Measurements from ENCODE around the gene MBP.
"Not testable (repeated sequence)": the region's sequence is repeated elsewhere in the genome, so short reads cannot be mapped to it uniquely, and the experiment has no call there.

The MBP gene

GRCh38 chr18:76970770-76971559, 161.6 kb downstream of the MBP start:
- DNase-seq (ENCODE audit: low spot score): no peak

DNA sequence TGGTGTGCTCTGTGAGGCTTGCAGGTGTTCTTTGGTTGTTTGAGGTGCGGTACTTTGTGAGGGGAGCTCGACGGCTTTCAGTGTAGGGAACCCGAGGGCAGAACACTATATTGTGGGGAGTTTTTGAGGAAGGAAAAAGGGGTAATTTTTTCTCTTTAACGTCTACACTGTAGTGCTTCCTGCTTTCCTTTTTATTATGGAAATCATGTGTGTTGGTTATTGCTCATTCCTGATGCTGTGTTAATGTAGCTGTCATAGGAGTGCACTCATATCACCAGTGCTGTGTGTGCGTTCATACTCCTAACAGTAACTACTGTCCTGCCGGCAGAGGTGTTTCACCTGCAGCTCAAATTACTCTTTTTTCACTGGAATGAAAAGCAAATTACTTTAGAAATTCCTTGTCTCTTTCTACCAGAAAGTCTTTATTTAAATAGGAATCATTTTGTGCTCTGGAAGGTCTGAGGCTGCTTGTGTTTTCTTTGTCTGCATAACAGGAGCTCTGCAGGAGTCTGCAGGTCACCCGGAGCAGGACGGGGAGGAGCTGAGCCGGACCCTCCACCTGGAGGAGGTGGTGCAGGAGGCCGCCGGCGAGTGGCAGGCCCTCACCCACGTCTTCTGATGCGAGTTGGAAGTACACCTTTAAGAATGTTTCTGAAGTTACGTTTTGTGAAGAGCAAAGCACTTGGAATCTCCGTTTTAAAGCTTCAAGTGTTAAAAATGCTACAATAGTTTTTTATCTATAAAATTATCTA, 164.7 kb downstream of the MBP start:
- DNase-seq (ENCODE audit: low spot score): no peak

- not testable (repeated sequence) for DNase-seq (ENCODE audit: low spot score)
Measured at GRCh38 chr18:76967299-76967698, 165.3 kb downstream of the MBP start.

GRCh38 chr18:76965555-76966151, 166.9 kb downstream of the MBP start:
- DNase-seq (ENCODE audit: low spot score): not testable (repeated sequence)

DNA sequence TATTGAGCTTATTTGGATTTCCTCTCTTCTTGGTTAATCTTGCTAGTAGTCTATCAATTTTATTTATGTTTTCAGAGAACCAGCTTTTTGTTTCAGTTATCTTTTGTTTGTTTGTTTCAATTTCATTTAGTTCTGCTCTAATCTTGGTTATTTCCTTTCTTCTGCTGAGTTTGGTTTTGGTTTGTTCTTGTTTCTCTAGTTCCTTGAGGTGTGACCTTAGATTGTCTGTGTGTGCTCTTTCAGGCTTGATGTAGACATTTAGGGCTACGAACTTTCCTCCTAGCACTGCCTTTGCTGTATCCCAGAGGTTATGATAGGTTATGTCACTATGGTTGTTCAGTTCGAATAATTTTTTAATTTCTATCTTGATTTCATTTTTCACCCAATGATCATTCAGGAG, 168.6 kb downstream of the MBP start:
- no peak for DNase-seq (ENCODE audit: low spot score)

GRCh38 chr18:76962851-76963250, 169.7 kb downstream of the MBP start:
- DNase-seq (ENCODE audit: low spot score): no peak

DNA sequence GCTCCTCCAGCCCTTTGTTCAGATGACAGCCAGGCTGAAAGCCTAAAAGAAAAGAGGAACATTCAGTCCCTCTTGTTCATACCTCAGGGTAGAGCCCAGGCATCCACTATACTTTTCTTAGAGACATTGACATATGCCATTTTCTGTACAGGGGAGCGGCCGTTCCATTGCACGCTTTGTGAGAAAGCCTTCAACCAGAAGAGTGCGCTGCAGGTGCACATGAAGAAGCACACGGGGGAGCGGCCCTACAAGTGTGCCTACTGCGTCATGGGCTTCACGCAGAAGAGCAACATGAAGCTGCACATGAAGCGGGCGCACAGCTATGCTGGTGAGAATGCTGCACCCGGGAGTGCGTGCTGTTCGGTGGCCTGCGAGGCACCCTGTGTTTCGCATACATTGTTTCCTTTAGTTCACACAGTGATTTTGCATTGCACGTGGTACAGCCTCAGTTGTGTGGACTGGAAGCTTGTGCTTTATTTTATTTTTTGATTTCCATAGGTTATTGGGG, 172.0 kb downstream of the MBP start:
- no peak for DNase-seq (ENCODE audit: low spot score)

DNA sequence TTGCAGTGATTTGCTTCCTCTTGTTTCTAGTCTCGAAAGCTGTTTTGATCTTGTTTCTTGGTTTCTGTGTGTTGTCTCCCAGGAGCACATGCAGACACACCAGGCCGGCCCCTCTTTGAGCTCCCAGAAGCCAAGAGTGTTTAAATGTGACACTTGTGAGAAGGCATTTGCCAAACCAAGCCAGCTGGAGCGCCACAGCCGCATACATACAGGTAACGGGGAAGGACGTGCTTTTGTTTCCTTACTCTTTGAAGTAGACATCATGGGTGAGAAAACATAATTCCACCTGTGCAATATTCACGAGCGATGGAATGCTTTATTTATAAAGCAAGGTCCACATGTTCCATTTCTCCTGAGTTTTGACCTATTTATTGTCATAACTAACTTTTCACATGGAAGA, 173.0 kb downstream of the MBP start:
- no peak for DNase-seq (ENCODE audit: low spot score)

GRCh38 chr18:76958692-76959341, 173.8 kb downstream of the MBP start:
- DNase-seq (ENCODE audit: low spot score): no peak

DNA sequence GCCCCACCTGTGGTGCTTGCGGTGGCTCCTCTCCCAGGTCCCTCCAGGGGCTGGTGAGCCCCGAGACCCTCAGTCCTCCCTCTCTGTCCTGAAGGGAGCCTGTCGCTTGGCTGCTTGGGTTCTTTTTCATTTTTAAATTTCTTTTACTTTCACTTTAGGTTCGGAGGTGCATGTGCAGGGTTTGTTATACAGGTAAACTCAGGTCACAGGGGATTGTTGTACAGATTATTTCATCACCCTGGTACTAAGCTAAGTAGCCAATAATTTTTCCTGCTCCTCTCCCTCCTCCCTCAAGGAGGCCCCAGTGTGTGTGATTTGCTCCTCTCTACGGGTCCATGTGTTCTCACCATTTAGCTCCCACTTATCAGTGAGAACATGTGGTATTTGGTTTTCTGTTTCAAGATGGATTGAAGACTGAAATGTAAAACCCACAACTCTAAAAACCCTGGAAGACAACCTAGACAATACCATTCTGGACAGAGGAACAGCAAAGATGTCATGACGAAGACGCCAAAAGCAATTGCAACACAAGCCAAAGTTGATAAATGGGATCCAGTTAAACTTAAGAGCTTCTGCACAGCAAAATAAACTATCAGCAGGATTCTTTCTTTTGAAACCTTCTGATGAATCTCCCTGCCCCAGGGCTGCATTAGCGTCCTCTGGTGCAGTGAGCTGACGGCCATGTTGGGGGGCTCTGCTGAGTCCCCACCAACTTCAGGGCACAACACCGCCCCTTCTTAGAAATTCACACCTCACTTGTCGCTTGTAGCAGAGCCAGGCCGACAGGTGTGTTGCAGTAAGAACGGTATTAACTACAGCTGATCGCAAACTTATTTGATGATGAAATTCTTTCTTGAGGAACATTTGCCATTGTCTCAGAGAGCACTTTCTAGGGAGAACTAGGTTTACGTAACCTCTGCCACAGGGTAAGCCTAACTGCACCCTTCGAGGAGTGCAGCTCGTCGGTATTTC, 174.9 kb downstream of the MBP start:
- no peak for DNase-seq (ENCODE audit: low spot score)

GRCh38 chr18:76956648-76957047, 175.9 kb downstream of the MBP start:
- DNase-seq (ENCODE audit: low spot score): no peak

- no peak for DNase-seq (ENCODE audit: low spot score)
Measured at GRCh38 chr18:76955524-76956170, 176.9 kb downstream of the MBP start.

GRCh38 chr18:76953583-76954233, 178.9 kb downstream of the MBP start:
- no peak for DNase-seq (ENCODE audit: low spot score)

- no peak for DNase-seq (ENCODE audit: low spot score)
Measured at GRCh38 chr18:76953156-76953555, 179.4 kb downstream of the MBP start.

- DNase-seq (ENCODE audit: low spot score): no peak
Measured at GRCh38 chr18:76952747-76953146, 179.8 kb downstream of the MBP start.

DNA sequence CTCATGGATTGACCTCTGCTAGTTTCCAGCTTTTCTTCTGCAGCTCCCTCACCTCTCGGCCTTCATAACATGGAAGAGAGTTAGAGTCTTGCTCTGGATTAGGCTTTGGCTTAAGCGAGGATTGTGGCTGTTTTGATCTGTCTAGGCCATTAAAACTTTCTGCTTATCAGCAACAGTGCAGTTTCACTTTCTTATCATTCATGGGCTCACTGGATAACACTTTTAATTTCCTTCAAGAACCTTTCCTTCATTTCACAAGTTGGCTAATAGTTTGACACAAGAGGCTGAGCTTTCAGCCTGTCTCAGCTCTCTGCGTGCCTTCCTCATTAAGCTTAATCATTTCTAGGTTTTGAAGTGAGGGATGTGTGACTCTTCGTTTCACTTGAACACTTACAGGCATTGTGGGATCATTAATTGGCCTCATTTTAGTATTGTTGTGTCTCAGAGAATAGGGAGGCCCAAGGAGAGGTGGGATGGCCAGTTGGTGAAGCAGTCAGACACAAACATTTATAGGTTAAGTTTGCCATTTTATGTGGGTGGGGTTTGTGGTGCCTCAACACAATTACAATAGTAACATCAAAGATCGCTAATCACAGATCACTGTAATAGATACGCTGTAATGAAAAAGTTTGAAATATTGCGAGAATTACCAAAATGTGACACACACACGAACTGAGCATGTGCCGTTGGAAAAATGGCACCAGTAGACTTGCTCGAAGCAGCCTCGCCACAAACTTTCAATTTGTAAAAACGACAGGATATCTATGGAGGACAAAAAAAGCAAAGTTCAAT, 180.9 kb downstream of the MBP start:
- DNase-seq (ENCODE audit: low spot score): no peak

DNA sequence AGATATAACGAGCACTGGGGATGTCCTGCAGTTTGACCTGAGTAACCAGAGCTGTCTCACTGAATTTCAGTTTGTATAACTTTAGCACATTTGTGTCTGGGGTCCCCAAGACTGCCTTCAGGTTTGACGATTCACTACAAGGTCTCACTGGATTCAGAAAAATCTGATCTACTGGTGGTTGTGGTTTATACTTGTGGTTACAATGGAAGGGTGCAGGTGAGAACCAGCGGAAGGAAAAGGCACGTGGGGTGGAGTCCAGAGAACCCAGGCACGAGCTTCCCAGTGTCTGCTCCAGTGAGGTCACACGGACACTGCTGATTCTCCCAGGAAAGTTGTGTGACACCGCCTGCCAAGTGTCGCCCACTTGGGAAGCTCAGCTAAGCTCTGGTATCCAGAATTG, 184.2 kb downstream of the MBP start:
- no peak for DNase-seq (ENCODE audit: low spot score)

DNA sequence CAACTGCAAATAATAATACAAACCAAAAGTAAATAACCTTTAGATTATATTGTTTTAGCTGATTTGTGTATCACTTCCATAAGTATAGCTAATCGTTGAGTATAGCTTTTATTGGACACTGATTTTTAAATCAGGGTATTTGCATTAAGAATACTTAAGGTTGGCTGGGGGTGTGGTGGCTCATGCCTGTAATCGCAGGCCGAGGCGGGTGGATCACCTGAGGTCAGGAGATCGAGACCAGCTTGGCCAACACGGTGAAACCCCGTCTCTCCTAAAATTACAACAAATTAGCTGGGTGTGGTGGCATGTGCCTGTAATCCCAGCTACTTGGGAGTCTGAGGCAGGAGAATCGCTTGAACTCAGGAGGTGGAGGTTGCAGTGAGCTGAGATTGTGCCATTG, 188.2 kb downstream of the MBP start:
- DNase-seq (ENCODE audit: low spot score): not testable (repeated sequence)
